Daoy (cell line): ENCODE data around the gene HAUS8. TPM values are rescaled to one million over a fixed set of nuclear protein-coding genes. Genes with fewer than 3 reads are reported as not detected.

Experiments used
- total RNA-seq: library from RNA; depleted of rRNA; stranded (reverse); fragments of >200 nt; shearing (Covaris generic); gene quantifications from 2 replicates; pipeline ENCODE4 v1.2.3, GENCODE V29; 2014; rRNA removed

The HAUS8 gene
- total RNA-seq, 1 experiment from 2014 or later, result 17.5 TPM

Other genes with a start within 250 kb of the HAUS8 start
- 14.3 and 16.5 TPM in 2 replicates for gene SIN3B, start 246.1 kb downstream of the HAUS8 start, total RNA-seq
- gene F2RL3, start 186.5 kb downstream of the HAUS8 start, total RNA-seq, result 2.9 and 7.0 TPM in 2 replicates
- gene CPAMD8, start 48.6 kb downstream of the HAUS8 start, total RNA-seq, result not detected in 2 replicates
- gene MYO9B, start 325 bp upstream of the HAUS8 start, total RNA-seq, result 25.0 and 27.5 TPM in 2 replicates
- gene USE1, start 139.9 kb upstream of the HAUS8 start, total RNA-seq, result 25.5 and 33.5 TPM in 2 replicates
- gene OCEL1, start 150.8 kb upstream of the HAUS8 start, total RNA-seq, result 0.18 and 1.6 TPM in 2 replicates
- 44.5 and 51.8 TPM in 2 replicates for gene NR2F6, start 170.5 kb upstream of the HAUS8 start, total RNA-seq
- gene USHBP1, start 189.3 kb upstream of the HAUS8 start, total RNA-seq, result not detected in 2 replicates
- 174 and 192 TPM in 2 replicates for gene BABAM1, start 192.0 kb upstream of the HAUS8 start, total RNA-seq
- 1.6 and 2.3 TPM in 2 replicates for gene ANKLE1, start 206.4 kb upstream of the HAUS8 start, total RNA-seq
- gene ABHD8, start 228.0 kb upstream of the HAUS8 start, total RNA-seq, result 7.6 and 11.6 TPM in 2 replicates
- gene MRPL34, start 230.4 kb upstream of the HAUS8 start, total RNA-seq, result 68.9 and 94.4 TPM in 2 replicates
- gene DDA1, start 234.1 kb upstream of the HAUS8 start, total RNA-seq, result 50.1 and 63.0 TPM in 2 replicates